Esophagus muscularis mucosa (tissue), 3 donors: ENCODE measurements around the gene PRSS21.

ENCODE experiments used
- POLR2A ChIP-seq: fragments of 450-650 bp; IDR thresholded peaks from one replicate; pipeline ENCODE4 v1.6.1; 2017; ENCODE audit warnings: antibody characterized with exemption, moderate library complexity, mild to moderate bottlenecking, low read depth
- POLR2AphosphoS5 ChIP-seq, 2 donors: sonication (generic); formaldehyde crosslinking; IDR thresholded peaks; one replicate each; pipeline ENCODE4 v1.6.1; 2017; ENCODE audit warnings: antibody characterized with exemption in 2 of 2
- TF ChIP-seq, protein P1 (sequence below), 3 experiments: fragments of 200-600 bp in 2 of 3; fragments of 450-650 bp in 1 of 3; sonication (generic) in 2 of 3; IDR thresholded peaks; one replicate each; pipeline ENCODE4 v1.5.1; 2017 to 2019; ENCODE audit warnings: antibody characterized with exemption in 3 of 3, mild to moderate bottlenecking in 2 of 3, moderate library complexity in 1 of 3

DNA sequence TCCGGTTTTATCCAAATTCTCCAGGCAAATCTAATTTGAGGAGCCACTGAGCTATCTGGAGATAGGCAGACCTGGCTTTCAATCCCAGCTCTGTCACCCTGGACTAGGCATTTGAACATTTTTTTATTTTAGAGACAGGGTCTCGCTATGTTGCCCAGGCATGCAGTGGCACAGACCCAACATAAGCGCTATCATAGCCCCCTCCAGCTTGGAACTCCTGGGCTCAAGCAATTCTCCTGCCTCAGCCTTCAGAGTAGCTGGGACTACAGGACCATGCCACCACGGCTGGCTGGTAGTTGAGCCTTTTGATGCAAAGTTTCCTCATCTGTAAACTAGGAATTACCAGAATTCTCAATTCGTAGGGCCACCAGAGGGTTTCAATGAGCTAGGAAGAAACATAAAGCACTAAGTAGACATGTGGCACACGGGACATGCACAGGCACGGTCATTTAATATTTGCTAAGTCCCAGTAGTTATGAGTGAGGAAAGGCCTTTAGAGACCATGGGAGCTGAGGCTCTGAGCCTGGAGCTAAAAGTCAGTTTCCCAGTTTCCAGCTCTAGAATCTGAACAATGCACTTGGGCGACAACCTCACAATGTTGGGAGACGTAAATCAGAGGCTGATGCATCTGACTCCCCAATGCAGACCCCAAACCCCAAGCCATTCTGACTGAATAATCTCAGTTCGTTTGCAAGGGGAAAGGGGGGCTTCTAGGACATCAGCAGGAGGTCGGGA, 41.1 kb upstream of the PRSS21 start:
- TF ChIP-seq, protein P1, sequence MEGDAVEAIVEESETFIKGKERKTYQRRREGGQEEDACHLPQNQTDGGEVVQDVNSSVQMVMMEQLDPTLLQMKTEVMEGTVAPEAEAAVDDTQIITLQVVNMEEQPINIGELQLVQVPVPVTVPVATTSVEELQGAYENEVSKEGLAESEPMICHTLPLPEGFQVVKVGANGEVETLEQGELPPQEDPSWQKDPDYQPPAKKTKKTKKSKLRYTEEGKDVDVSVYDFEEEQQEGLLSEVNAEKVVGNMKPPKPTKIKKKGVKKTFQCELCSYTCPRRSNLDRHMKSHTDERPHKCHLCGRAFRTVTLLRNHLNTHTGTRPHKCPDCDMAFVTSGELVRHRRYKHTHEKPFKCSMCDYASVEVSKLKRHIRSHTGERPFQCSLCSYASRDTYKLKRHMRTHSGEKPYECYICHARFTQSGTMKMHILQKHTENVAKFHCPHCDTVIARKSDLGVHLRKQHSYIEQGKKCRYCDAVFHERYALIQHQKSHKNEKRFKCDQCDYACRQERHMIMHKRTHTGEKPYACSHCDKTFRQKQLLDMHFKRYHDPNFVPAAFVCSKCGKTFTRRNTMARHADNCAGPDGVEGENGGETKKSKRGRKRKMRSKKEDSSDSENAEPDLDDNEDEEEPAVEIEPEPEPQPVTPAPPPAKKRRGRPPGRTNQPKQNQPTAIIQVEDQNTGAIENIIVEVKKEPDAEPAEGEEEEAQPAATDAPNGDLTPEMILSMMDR (IDR thresholded peaks at IDR 0.05): no peak
- TF ChIP-seq POLR2AphosphoS5 (IDR thresholded peaks at IDR 0.05) (no peak), POLR2A (no peak)
